Measurements from ENCODE around the gene SUPT3H. TPM values are rescaled to one million over a fixed set of nuclear protein-coding genes. Genes with fewer than 3 reads are reported as not detected.
A peak's percentile ranks its signal among the peaks of the same experiment; 100 is the strongest.

The SUPT3H gene
- total and polyA plus RNA-seq, 2 of the 13 experiments (the other 11 are each of a cell fraction or from before 2014, with no cell fraction given), result 11.9 to 36.1 TPM

GRCh38 chr6:45231660-45232059 lies 146.1 kb downstream of the SUPT3H start:
- BruUV-seq (replicated peaks), result no TSS peak
- no peak for ATAC-seq

GRCh38 chr6:45229416-45229815 lies 148.3 kb downstream of the SUPT3H start:
- H3K36me3 ChIP-seq (replicated peaks in 1 of 2; ENCODE audit: control insufficient read depth in 1 of 2, insufficient read depth in 2 of 2, low read length in 2 of 2), result no peaks in the 10 kb centered on the region
- TF ChIP-seq PAWR (CRISPR knock-in tag; IDR thresholded peaks at IDR 0.05; ENCODE audit: borderline replicate concordance), result no peak
- TF ChIP-seq ZNF629 (CRISPR knock-in tag; conservative IDR thresholded peaks at IDR 0.05), result peak; percentile 53
- no peak overlapping the region for H3K4me3 ChIP-seq (replicated peaks in 1 of 3; ENCODE audit: insufficient read depth in 1 of 3, low read depth in 2 of 3, low read length in 3 of 3)
- no TSS peak for BruUV-seq (replicated peaks)
- H3K9me3 ChIP-seq (ENCODE audit: low read length), result peaks cover 18% of the 10 kb centered on the region
- no peaks in the 10 kb centered on the region for H4K20me1 ChIP-seq (ENCODE audit: insufficient read depth, low read length)
- ChIA-PET CTCF (ENCODE audit: low intra/inter-chr PET ratio, low total read pairs) (no interaction called here), POLR2A (no interaction called here)
- H3K27ac ChIP-seq (ENCODE audit: extremely low read length, insufficient read depth, low read length), result no peak overlapping the region
- ATAC-seq (no peak), DNase-seq (ENCODE audit: low spot score) (no peak), FAIRE-seq (no peak)
- in situ Hi-C loops (cut with HindIII; ENCODE audit: extremely low pct_ligation_motif_present, low pct_unique_long_range_greater_than_20kb), result no loop called here
- no peaks in the 10 kb centered on the region for H3K4me1 ChIP-seq (ENCODE audit: insufficient read depth, low read length)
- no peaks in the 10 kb centered on the region for H3K79me2 ChIP-seq (ENCODE audit: insufficient read depth, low read length)
- 95% methylated on average over 1 of the region's 1 CpG for WGBS (ENCODE audit: low lambda C conversion rate)
- no peaks in the 10 kb centered on the region for H3K27me3 ChIP-seq (ENCODE audit: control insufficient read depth in 1 of 2, insufficient read depth in 2 of 2, low read length in 2 of 2)
- no peak overlapping the region for H2AFZ ChIP-seq (ENCODE audit: low read length)
- intact Hi-C loops (cut with micrococcal nuclease; ENCODE audit: unreplicated experiment), result no loop called here
- no peak overlapping the region for H3K4me2 ChIP-seq (ENCODE audit: low read depth, low read length)
- no peak overlapping the region for H3K9ac ChIP-seq (ENCODE audit: insufficient read depth, low read depth, low read length)

More at GRCh38 chr6:45231660-45232059, 146.1 kb downstream of the SUPT3H start:
- FAIRE-seq (no peak), DNase-seq (ENCODE audit: low spot score) (no peak)
- Histone ChIP-seq H3K4me3 (replicated peaks in 1 of 3; ENCODE audit: insufficient read depth in 1 of 3, low read depth in 2 of 3, low read length in 3 of 3) (no peak overlapping the region), H3K4me2 (ENCODE audit: low read depth, low read length) (no peak overlapping the region), H4K20me1 (ENCODE audit: insufficient read depth, low read length) (no peaks in the 10 kb centered on the region), H3K4me1 (ENCODE audit: insufficient read depth, low read length) (no peaks in the 10 kb centered on the region), H2AFZ (ENCODE audit: low read length) (no peak overlapping the region), H3K79me2 (ENCODE audit: insufficient read depth, low read length) (no peaks in the 10 kb centered on the region), H3K9me3 (ENCODE audit: low read length) (peaks cover 18% of the 10 kb centered on the region), H3K36me3 (replicated peaks in 1 of 2; ENCODE audit: control insufficient read depth in 1 of 2, insufficient read depth in 2 of 2, low read length in 2 of 2) (no peaks in the 10 kb centered on the region), H3K9ac (ENCODE audit: insufficient read depth, low read depth, low read length) (no peak overlapping the region), H3K27ac (ENCODE audit: extremely low read length, insufficient read depth, low read length) (no peak overlapping the region), H3K27me3 (ENCODE audit: control insufficient read depth in 1 of 2, insufficient read depth in 2 of 2, low read length in 2 of 2) (no peaks in the 10 kb centered on the region)
- in situ Hi-C loops (cut with HindIII; ENCODE audit: extremely low pct_ligation_motif_present, low pct_unique_long_range_greater_than_20kb), result no loop called here
- ChIA-PET CTCF (ENCODE audit: low intra/inter-chr PET ratio, low total read pairs) (no interaction called here), POLR2A (no interaction called here)
- TF ChIP-seq ZNF776 (CRISPR knock-in tag; IDR thresholded peaks at IDR 0.05), result no peak
- TF ChIP-seq ZNF160 (CRISPR knock-in tag; IDR thresholded peaks at IDR 0.05), result peak; percentile 99
- intact Hi-C loops (cut with micrococcal nuclease; ENCODE audit: unreplicated experiment), result no loop called here
- WGBS (ENCODE audit: low lambda C conversion rate), result 99% methylated on average over 2 of the region's 2 CpGs

All from HepG2 (cell line).